ENCODE results near the gene C1orf87.
A peak's percentile ranks its signal among the peaks of the same experiment; 100 is the strongest.
"Not testable (repeated sequence)": the region's sequence is repeated elsewhere in the genome, so short reads cannot be mapped to it uniquely, and the experiment has no call there.

The C1orf87 gene

DNA sequence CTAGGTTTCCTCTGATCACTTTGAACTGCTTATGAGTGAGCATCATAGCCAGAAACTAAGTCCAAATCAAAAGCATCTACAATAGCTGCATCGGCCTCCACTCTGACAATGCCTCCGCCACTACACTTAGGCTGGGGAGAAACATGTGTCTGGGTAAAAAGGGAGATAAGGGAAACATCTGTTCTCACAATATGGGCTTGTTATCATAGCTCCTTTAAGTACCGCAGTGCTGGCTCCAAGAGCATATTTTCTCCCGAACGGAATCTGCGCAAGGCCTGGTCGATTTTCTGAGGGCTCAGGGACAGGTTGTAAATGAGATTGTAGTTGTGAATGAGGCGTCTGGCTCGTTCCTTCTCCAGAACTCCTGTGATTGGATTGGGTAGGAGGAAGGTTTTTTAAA, 83.1 kb downstream of the C1orf87 start:
- DNase-seq, result no peak

DNA sequence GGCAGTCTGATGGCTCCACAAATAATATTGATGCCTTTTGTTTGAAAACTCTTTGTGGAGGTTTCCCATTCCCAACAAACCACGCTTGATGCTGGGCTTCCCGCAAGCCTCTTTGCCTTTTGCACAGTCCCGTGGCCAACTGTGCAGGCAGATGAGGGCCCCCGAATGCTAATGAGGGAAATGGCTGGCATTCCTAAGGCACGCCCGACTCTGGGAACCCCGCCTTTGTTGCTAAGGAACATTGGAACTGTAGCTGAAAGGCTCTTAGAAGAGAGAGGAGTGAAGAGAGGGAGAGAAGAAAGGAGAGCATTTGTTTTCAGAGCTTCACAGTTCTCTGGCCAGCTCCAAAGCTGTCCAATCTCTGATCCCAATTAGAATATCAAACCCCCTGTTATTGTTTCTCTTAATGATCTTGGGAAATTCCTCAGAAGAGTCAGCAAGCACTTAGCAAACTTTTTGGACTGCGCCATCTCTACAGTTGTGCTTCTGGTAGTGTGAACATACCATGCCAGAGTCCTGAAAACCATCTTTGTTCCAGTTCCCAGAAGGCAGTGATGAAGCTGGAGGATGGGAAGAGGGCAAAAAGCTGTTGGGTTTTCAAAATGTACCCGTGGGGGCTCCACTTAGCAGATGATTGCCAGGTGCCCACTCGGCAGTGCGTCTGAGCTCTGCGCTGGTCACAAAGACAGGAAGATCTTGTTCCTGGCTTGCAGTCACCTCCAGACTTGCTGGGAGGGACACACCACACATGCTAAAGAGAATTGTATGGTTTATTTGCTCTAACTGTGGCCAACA, 86.9 kb downstream of the C1orf87 start:
- no peak for DNase-seq

DNA sequence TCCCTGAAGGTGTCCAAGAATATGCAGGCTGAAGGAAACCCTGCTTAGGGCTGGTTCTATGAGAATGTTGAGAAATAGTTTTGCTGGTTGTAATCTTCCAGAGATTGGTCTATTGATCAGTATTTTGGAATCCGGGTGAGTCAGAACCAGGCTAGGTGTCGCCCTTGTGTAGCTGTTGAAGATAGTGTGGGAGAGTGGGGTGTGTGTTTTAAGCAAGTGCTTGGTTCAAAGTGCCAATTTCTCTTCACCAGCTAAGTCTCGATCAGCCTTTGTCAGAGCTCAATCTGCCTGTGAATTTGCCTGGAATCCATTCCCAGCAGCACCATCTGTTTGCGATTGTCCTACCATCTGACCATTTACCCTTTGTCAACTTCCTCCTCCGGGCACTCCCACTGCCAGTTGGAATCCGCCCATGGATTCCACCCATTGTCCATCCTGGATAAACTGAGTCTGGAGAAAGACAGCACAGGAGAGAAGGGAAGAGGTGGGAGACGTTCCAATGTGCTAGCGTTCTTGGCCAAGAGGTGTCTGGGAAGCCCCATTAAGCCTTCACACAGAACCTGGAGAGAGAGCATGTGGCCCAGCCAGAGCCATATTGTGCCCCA, 87.6 kb downstream of the C1orf87 start:
- DNase-seq, result no peak

DNA sequence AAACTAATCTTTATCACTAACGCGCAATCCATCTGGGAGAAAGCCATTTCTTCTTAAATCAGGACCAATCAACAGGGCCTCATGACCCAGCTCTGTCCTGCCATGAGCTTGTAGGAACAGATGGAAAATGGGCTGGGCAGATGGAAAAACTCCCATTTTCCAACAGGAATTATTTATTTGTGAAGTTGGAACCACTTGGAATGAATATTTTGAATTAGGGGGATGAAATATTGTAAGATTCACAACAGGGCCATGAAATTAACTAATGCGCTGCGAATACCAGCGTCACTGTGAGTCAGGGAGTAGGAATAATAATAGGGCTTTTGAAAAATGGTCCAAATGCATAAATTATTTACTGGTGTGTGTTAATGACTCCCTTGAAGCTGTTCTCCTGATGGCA, 93.9 kb downstream of the C1orf87 start:
- DNase-seq, result no peak

DNA sequence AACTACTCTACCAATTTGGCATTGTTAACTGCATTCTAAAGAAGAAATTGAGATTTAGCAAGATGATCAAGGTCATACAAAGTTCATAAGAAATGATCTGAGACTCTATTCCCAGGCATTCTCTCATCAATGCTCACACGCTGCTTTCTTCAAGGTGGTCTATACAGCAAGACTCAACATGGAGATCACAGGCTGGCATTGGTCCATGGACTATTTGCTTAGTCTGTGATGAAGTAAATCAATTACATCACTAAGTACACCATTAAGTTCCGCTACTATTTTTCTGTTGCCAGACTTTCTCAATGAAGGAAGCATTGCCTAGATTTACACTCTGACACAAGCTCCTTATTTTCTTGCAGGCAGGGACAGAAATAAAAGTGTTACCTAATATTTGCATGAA, 95.1 kb downstream of the C1orf87 start:
- DNase-seq, result no peak

DNA sequence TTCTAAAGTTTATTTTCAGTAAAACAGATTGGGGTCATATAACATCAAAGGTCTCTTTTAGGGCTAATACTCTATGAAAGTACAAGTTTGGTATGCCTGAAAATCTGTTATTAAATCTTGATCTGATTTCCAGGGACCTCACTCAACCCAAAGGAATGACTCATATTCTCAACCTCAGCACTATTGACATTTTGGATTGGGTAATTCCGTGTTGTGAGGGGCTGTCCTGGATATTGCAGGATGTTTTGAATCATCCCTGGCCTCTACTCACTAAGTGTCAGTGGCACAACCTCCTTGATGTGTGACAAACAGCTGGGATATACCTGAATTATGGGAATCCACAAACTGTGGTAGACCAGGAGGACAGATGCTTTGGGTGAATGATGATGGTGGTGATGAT, 95.5 kb downstream of the C1orf87 start:
- no peak for DNase-seq

DNA sequence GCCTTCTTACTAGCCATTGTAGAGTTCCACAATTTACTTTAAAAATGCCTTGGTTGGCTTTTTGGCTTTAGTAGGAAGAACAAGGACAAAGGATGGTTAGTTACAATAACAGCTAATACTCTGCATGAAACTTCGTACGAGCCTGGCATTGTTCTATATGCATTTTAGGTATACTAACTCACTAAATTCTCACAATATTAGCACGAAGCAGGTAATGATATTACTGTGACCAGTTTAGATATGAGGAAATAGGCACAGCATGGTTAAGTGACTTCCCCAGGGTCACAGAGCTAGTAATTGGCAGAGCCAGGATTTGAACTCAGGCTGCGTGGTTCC, 96.5 kb downstream of the C1orf87 start:
- DNase-seq, result no peak

DNA sequence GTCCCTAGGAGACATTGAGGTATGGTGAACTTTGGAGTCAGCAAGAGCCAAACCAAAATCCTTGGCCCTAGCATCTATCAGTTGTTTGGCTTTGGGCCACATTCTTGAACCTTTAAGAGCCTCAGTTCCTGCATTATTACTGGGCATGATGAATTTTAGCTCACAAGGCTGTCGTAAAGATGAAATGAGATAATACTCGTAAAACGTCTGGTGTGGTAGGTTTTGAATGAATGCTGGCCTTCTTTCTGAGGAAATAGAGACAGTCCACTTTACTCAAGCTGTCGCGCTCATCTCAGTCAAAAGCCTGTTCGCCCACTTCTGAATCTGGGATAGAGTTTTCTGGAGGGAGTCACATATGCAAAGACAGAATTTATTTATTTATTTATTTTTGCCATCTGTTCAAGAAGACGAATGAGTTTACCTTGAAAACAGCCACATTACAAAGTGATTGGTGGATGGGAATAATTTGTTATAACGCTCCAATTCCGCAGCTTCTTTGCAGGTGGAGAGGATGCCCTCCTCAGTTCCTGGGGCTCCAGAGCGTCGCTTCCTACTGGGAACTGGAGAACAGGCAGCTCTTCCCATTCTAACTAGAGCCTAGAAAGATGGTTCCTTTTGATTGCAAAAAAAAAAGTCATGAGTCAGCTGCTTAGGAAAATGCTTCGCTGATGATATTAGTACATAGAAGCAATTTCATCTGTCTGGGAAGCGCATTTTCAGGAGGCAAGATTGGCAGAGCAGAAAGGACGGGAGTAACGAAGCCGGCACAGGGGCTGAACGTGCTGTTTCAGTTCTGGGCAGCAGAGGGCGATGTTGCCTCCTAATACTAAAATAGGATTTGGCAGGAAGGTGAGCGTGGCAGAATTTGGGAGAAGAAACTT, 97.1 kb downstream of the C1orf87 start:
- no peak for DNase-seq

DNA sequence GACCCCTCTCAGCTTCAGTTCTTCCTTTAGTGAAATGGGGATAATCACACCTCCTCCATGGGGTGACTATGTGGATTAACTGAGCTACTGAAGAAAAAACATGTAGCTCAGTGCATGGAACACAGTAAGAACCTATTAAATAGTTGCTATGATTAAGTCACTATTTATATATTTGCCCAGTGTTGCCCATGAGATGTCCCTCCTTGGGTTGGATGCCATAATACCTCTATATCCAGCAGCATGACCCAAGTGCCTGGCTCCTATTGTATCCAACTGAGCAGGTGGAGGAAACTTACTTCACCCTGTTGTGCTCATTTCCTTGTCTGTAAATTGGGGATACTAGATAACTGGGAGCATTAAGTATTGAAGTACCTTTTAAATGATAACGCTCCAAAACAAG, 99.9 kb downstream of the C1orf87 start:
- no peak for DNase-seq

DNA sequence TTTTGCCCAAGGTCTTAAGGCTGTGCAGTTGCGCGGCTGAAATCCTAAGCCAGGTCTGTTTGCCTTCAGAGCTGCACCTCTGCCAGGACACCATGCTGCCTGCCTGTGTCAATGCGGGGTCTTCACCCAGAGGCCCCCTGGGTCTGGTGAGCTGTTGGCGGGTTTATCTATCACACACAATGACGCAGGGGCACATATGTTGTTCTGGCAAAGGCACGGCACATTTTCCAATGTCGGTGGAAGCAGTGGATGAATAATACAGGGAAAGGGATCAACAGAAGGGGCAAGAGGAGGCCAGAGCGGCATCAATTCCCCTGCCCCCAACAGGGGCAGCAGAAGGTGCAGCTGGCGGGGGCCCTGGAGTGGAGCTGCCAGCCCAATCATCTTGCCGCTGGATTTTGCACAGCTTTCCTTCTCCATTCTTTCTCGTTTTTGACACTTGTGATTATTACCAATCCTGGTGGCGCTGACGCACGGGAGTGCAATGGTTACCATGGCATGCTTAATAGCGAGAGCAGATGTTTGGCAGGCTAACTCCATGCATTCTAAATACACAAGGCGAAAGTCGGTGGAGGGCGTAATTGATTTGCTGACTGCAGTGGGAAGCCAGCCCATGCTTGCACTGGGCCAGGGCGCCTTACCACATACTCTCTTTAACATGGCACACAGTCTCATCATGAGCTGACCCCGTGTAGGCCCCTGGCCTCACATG, 101.2 kb downstream of the C1orf87 start:
- no peak for DNase-seq

DNA sequence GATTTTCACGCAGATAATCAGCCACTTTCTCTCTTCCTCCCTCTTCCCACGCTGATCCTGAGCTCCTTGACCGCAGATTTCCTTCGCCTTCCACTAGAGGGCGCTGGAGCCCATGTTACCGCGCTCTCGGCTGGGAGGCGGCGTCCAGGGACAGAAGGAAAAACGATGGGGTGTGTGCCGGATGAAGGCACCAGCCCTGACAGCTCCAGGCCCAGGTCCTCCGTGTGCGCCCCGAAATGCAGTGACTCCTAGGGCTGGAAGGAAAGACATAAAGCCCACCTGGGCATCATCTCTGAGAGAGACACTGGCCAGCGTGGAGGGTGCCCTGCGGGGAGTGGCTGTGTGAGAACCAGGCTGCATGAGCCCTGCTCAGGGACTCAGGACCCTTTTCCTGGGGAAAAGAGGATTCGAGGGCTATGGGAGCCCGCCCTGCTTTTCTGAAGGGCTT, 102.1 kb downstream of the C1orf87 start:
- no peak for DNase-seq

DNA sequence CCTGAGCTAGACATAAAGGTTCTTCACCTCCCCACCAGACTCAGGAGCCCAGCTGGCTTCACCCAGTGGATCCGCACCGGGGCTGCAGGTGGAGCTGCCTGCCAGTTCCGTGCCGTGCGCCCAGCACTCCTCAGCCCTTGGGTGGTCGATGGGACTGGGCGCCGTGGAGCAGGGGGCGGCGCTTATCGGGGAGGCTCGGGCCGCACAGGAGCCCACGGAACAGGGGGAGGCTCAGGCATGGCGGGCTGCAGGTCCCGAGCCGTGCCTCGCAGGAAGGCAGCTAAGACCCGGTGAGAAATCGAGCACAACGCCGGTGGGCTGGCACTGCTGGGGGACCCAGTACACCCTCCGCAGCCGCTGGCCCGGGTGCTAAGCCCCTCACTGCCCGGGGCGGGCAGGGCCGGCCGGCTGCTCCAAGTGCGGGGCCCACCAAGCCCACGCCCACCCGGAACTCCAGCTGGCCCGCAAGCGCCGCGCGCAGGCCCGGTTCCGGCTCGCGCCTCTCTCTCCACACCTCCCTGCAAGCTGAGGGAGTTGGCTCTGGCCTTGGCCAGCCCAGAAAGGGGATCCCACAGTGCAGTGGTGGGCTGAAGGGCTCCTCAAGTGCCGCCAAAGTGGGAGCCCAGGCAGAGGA, 103.9 kb downstream of the C1orf87 start:
- DNase-seq, result not testable (repeated sequence)

DNA sequence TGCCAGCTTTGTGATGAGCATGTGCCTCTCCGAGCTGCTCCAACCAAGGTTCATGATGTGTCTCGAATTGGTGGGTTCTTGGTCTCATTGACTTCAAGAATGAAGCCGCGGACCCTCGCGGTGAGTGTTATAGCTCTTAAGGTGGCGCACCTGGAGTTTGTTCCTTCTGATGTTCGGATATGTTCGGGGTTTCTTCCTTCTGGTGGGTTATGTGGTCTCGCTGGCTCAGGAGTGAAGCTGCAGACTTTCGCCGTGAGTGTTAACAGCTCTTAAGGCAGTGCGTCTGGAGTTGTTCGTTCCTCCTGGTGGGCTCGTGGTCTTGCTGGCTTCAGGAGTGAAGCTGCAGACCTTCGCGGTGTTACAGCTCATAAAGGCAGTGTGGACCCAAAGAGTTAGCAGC, 104.8 kb downstream of the C1orf87 start:
- not testable (repeated sequence) for DNase-seq

DNA sequence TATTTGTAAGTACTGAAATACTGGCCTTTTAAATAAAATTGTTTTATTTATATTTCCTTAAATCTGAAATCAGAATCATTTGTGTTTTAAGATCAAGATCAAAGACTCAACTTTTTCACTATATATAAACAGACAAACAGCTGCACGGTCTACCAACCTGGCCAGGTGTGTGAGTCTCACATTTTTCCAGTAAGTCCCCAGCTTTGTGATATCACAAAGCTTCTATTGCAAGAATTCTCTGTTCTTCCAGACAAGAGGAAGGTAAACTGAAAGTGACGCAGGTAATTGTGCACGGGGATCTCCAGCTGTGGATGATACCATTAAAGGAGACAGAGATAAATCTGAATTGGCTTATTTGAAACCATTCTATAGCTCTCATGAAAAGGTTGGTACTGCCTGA, 105.8 kb downstream of the C1orf87 start:
- no peak for DNase-seq

DNA sequence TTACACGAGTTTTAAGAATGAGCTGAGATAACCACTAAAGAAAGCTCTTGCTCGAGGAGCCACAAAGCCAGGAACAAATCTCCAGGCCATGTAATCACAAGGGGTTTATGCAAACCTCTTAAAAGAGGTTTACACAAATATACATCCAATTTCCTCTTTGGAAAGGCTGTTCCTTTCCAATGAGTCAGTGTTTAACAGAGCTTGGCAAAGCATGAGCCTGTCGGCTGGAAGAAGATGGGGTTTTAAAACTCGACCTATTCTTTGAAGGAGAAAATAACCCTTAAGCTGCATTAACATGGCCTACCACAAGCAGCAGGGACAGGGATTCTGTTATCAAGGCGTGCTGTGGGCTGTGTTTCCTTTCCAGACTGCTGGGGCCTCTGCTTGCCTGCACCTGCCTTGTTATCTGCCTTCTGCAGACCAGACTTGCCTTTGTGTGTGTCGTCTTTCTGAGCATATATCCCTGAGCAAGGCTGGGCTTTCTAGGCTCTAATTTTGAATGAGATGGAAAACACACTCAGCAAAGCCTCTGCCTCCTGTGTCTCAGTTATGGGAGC, 106.4 kb downstream of the C1orf87 start:
- DNase-seq, result no peak

DNA sequence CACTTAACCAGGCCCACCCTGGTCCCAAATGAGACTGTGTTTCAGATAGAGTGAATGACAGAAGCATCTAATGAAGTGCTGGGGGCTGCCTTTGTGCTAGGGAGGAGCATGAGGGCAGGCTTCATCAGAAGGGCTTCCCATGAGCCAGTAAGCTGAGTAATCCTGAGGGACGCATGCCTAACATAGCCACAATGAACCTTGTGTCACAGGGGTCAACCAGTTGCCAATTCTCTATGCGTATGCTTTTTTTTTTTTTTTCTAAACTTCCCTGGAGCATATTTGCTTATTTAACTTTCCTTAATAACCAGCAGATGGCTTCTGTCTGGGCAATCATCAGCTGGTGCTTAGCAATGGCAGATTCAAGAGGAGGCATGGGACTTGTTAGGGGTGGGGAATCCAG, 121.5 kb downstream of the C1orf87 start:
- DNase-seq, result no peak

DNA sequence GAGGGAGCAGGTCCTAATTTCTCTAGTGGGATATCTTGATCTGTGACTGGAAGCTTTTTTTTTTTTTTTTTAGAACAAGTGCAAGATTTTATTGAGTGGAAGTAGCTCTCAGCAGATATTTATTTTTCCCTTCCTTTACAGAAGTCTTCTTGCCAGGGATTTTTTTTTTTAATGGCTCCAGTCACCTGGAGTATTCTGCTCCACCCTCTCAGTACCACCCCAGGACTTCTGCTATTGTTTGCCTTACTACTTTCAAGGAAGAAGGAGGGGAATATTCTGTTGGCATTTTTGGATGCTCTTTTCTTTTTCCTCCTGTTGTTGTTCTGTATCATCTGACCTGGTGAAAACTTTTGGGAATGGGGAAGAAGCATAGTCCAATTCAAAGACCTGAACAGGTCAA, 123.9 kb downstream of the C1orf87 start:
- no peak for DNase-seq

DNA sequence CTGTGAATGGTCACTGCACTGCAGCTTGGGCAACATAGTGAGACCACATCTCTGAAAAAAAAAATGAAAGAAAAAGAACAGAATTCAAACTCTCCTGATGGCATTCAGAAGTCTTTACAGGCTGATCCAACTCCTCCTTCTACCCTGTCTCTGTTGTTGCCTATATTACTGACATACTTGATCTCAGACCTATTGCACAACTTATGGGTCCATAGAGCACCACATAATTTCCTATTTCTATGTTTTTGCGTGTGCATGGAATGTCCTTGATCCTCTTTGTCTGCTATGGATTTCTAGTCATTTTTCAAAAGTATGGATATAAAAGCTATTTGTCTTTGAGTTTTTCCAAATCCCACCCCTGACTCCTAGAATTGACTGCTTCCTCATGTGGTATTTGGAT, 124.6 kb downstream of the C1orf87 start:
- no peak for DNase-seq

DNA sequence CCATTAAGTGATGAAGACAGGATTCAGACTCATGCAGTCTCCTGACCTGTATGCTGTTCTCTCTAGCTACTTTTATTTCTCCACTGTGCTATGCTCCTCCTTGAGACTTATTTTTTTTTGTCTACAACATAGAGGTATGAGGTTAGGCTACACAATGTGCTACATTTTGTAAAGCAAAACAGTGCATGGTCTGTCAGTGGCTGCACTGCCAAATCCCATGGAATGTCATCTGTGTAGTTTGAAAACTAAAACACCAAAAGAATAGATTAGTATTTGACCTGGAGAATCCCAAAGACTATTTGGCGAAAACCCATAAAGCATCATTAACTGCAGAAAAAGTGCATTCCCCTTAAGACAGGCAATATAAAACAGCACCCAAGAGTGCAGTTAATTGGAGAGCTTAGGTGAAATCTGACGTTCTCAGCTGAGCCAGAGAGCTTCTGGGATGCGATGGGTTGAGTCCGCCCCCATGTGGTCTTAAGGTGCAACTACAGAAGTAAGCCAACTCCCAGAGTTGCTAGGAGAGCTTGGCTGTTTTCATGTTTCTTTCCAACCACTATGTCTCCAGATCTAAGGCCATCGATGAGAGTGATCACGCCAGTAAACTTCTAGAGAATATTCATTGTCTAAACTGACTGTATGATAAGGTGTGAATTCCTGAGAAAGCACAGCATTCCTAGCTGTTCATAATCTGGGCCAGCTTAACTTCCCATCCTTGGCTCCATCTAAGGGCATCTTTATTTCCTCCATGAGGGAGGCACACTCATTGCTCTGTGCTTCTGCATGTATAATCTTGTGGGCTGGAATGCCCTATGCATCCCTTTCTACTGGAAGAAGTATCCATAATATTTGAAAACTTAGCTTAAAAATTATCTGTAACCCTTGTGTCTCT, 126.3 kb downstream of the C1orf87 start:
- DNase-seq, result peak; percentile 2

DNA sequence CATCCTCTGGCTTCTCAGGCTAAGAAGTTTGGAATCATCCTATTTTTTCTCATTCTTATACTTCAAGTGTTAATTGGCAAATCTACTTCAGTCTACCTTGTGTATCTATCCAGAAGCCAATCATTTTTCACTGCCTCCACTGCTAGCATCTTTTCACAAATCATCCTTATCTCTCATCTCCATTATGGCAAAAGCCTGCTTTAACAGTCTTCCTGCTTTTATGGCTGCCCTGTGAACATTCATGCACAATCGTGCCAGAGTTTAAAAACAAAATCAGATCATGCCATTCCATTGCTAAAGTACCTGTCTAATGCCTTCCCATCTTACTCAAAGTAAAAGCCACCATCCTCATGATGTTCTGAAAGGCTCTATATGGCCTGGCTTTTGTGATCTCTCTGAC, 127.8 kb downstream of the C1orf87 start:
- no peak for DNase-seq
